ENCODE results near the gene GLDC. TPM values are rescaled to one million over a fixed set of nuclear protein-coding genes. Genes with fewer than 3 reads are reported as not detected.

GLDC gene
- total RNA-seq, 1 donor from 2014 or later, result 0.78 TPM

DNA sequence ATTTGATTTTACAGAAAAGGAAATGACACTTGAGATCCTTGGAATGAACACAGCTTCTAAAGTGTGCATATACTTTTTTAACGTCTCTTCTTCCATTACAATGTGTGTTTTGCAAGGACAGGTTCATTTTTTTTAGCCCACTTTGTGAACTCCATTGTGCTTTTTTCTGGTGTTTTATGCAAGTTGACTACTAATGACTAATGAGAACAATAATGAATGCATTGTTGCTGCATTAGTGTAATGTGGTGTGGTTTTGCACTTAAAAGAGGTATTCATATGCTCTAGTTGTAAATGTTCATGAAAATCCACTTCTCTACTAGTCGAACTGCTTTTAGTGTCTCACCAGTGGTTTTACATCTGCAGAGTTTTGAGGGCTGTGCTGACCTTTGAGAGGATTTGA lies 139.0 kb downstream of the GLDC start:
- no peak overlapping the region for H3K27ac Mint-ChIP-seq (ENCODE audit: unreplicated experiment)
- H3K4me3 Mint-ChIP-seq (ENCODE audit: unreplicated experiment), result no peak overlapping the region
- no peaks in the 10 kb centered on the region for H3K27me3 Mint-ChIP-seq (ENCODE audit: unreplicated experiment)
- no peaks in the 10 kb centered on the region for H3K4me1 Mint-ChIP-seq (ENCODE audit: unreplicated experiment)
- TF ChIP-seq, protein P1, sequence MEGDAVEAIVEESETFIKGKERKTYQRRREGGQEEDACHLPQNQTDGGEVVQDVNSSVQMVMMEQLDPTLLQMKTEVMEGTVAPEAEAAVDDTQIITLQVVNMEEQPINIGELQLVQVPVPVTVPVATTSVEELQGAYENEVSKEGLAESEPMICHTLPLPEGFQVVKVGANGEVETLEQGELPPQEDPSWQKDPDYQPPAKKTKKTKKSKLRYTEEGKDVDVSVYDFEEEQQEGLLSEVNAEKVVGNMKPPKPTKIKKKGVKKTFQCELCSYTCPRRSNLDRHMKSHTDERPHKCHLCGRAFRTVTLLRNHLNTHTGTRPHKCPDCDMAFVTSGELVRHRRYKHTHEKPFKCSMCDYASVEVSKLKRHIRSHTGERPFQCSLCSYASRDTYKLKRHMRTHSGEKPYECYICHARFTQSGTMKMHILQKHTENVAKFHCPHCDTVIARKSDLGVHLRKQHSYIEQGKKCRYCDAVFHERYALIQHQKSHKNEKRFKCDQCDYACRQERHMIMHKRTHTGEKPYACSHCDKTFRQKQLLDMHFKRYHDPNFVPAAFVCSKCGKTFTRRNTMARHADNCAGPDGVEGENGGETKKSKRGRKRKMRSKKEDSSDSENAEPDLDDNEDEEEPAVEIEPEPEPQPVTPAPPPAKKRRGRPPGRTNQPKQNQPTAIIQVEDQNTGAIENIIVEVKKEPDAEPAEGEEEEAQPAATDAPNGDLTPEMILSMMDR (IDR thresholded peaks at IDR 0.05), result no peak
- no peaks in the 10 kb centered on the region for H3K9me3 Mint-ChIP-seq (ENCODE audit: unreplicated experiment)
- no peak for DNase-seq (ENCODE audit: extremely low spot score, unreplicated experiment)
- H3K36me3 Mint-ChIP-seq (ENCODE audit: unreplicated experiment), result peaks cover 46% of the 10 kb centered on the region

DNA sequence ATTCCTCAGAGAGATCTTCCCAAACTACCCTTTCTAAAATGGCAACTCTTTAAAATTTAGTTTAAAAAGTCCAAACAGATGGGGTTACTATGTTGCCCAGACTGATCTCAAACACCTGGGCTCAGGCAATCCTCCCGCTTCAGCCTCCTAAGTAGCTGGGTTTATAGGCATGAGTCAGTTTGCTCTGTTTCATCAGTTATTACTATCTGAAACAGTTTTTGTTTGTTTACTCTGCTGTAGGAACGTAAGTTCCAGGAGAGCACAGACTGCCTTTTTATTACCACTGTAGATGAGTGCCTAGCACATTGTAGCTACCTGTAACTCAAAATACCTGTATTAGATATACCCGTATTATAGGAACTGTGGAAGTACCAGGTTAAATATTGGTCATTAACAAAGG lies 143.1 kb downstream of the GLDC start:
- Mint-ChIP-seq H3K4me1 (ENCODE audit: unreplicated experiment) (peaks cover 7% of the 10 kb centered on the region), H3K36me3 (ENCODE audit: unreplicated experiment) (peaks cover 45% of the 10 kb centered on the region), H3K4me3 (ENCODE audit: unreplicated experiment) (no peak overlapping the region), H3K27ac (ENCODE audit: unreplicated experiment) (no peak overlapping the region), H3K9me3 (ENCODE audit: unreplicated experiment) (no peaks in the 10 kb centered on the region), H3K27me3 (ENCODE audit: unreplicated experiment) (no peaks in the 10 kb centered on the region)
- DNase-seq (ENCODE audit: extremely low spot score, unreplicated experiment), result no peak
- TF ChIP-seq, protein P1 (IDR thresholded peaks at IDR 0.05), result no peak

DNA sequence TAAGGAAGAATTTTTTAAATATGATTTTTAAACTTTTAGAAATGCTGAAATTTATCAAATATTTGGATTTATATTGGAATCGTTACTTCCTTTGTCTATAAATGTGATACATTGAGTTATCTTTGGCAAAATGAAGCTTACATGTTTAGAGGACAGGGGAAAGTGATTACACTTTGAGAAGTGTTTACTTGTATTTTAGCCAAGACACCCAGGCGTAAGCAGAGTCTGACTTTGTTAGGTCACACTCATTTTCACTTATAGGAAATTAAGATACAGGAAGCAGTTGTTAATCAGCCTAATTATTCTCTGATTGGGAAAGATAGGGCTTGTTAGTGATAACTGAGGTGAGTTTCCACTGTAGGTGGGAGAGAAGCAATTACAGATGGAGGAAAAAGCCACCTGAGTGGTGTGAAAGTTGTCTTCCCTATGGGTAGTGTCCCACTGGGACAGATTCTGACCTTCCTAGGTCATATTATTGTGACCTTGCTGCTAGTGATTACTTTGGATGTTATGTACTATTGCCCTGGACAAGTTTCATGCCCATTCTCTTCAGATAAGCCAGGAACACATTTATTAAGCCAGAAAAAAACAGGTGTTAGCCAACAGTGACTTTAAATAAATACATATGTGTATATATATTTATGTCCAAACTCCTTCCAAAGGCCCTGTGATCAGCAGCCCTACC lies 143.9 kb downstream of the GLDC start:
- no peaks in the 10 kb centered on the region for H3K9me3 Mint-ChIP-seq (ENCODE audit: unreplicated experiment)
- no peak overlapping the region for H3K4me3 Mint-ChIP-seq (ENCODE audit: unreplicated experiment)
- TF ChIP-seq, protein P1 (IDR thresholded peaks at IDR 0.05), result no peak
- peaks cover 49% of the 10 kb centered on the region for H3K36me3 Mint-ChIP-seq (ENCODE audit: unreplicated experiment)
- H3K27me3 Mint-ChIP-seq (ENCODE audit: unreplicated experiment), result no peaks in the 10 kb centered on the region
- peaks cover 7% of the 10 kb centered on the region for H3K4me1 Mint-ChIP-seq (ENCODE audit: unreplicated experiment)
- no peak overlapping the region for H3K27ac Mint-ChIP-seq (ENCODE audit: unreplicated experiment)
- no peak for DNase-seq (ENCODE audit: extremely low spot score, unreplicated experiment)

DNA sequence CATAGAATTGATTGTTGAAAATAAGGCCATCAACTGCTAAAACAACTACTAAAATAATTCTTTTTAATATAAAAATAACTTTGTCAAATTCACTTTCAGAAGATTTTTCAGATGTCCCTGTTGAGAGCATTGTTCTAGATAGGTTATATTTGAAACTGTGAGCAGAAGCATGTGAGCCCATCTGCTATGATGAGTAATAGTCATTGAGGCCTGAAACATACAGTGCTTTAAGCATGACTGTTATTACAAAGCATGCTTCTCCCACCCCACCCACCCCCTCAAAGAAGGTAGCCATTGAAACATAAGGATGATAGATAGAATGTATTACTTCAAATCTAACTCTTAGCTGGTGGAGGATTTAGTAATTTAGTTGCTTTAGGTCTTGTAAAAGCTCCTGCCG lies 146.5 kb downstream of the GLDC start:
- Mint-ChIP-seq H3K4me1 (ENCODE audit: unreplicated experiment) (peaks cover 7% of the 10 kb centered on the region), H3K4me3 (ENCODE audit: unreplicated experiment) (no peak overlapping the region), H3K27ac (ENCODE audit: unreplicated experiment) (no peak overlapping the region), H3K27me3 (ENCODE audit: unreplicated experiment) (no peaks in the 10 kb centered on the region), H3K36me3 (ENCODE audit: unreplicated experiment) (peaks cover 46% of the 10 kb centered on the region), H3K9me3 (ENCODE audit: unreplicated experiment) (no peaks in the 10 kb centered on the region)
- TF ChIP-seq, protein P1 (IDR thresholded peaks at IDR 0.05), result no peak
- no peak for DNase-seq (ENCODE audit: extremely low spot score, unreplicated experiment)

DNA sequence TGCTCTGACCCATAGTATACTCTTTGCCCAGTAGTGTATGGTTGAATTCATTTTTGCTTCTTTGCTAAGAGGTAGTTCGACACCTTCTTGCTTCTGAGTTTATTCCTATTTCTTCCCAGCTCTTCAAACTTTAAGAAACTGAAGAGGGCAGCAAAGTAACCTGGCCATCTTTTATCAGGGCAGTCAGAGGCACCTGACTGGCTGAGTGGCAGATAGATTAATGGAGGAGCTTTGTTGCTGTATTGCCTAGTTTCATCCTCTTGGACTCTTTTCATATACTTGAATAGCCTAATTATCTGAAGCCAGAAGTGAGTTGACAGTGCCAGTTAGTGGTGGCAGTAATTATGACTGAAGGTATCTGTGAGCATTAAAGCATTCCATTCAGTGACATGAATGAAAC lies 150.1 kb downstream of the GLDC start:
- H3K36me3 Mint-ChIP-seq (ENCODE audit: unreplicated experiment), result peaks cover 57% of the 10 kb centered on the region
- DNase-seq (ENCODE audit: extremely low spot score, unreplicated experiment), result no peak
- no peak overlapping the region for H3K4me3 Mint-ChIP-seq (ENCODE audit: unreplicated experiment)
- TF ChIP-seq, protein P1 (IDR thresholded peaks at IDR 0.05), result peak; percentile 7
- H3K27me3 Mint-ChIP-seq (ENCODE audit: unreplicated experiment), result no peaks in the 10 kb centered on the region
- H3K9me3 Mint-ChIP-seq (ENCODE audit: unreplicated experiment), result no peaks in the 10 kb centered on the region
- no peak overlapping the region for H3K27ac Mint-ChIP-seq (ENCODE audit: unreplicated experiment)
- peaks cover 19% of the 10 kb centered on the region for H3K4me1 Mint-ChIP-seq (ENCODE audit: unreplicated experiment)
